Measurements from ENCODE around the gene PHACTR1. TPM values are rescaled to one million over a fixed set of nuclear protein-coding genes. Genes with fewer than 3 reads are reported as not detected.

PHACTR1 gene
- total RNA-seq, 2 donors from 2014 or later = 1.3 to 4.3 TPM

- DNase-seq (ENCODE audit: low spot score) = no peak
- no peaks in the 10 kb centered on the region for H3K4me1 ChIP-seq (replicated peaks)
- TF ChIP-seq POLR2A (IDR thresholded peaks at IDR 0.05) (no peak), POLR2AphosphoS5 (IDR thresholded peaks at IDR 0.05) (no peak), CTCF (IDR thresholded peaks at IDR 0.05) (no peak)
- 90% methylated on average over 7 of the region's 7 CpGs for WGBS
- H3K27me3 ChIP-seq (replicated peaks; ENCODE audit: insufficient read depth) = no peaks in the 10 kb centered on the region
- no peaks in the 10 kb centered on the region for H3K9me3 ChIP-seq
- H3K4me3 ChIP-seq = no peak overlapping the region
- H3K36me3 ChIP-seq = no peaks in the 10 kb centered on the region
- no peak overlapping the region for H3K27ac ChIP-seq
- intact Hi-C loops (cut with DNase I) = no loop called here
These were observed 424.8 kb downstream of the PHACTR1 start for GRCh38 chr6:13141387-13141786.

- no peak for TF ChIP-seq POLR2AphosphoS5 (IDR thresholded peaks at IDR 0.05)
- TF ChIP-seq CTCF (IDR thresholded peaks at IDR 0.05) = no peak
- TF ChIP-seq POLR2A (IDR thresholded peaks at IDR 0.05) = no peak
- Histone ChIP-seq H3K4me1 (replicated peaks) (no peaks in the 10 kb centered on the region), H3K36me3 (no peaks in the 10 kb centered on the region), H3K27me3 (replicated peaks; ENCODE audit: insufficient read depth) (no peaks in the 10 kb centered on the region), H3K27ac (no peak overlapping the region), H3K4me3 (no peak overlapping the region), H3K9me3 (no peaks in the 10 kb centered on the region)
- 90% methylated on average over 3 of the region's 3 CpGs for WGBS
- no peak for DNase-seq (ENCODE audit: low spot score)
- intact Hi-C loops (cut with DNase I) = no loop called here
These were observed 426.0 kb downstream of the PHACTR1 start for GRCh38 chr6:13142611-13143010.

DNA sequence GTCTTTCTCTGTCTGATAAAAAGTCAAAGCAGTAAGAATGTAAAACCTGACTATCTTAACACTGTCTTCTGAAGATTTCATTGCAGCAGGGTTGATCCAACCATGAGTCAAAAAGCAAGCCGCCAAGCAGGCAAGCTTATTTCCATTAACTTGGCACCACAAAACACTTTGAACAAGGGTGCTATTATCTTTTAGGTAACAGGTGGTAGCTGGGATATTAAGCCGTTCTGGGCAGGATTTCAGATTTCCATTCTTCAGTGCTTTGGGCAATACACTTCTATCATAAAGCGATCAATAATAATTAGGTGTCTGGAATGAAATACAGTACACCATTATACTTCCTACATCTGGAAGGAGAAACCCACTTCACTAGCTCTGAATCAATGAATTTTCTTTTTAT lies 429.9 kb downstream of the PHACTR1 start:
- H3K4me1 ChIP-seq (replicated peaks) = no peaks in the 10 kb centered on the region
- TF ChIP-seq POLR2A (IDR thresholded peaks at IDR 0.05) = no peak
- no peak for TF ChIP-seq POLR2AphosphoS5 (IDR thresholded peaks at IDR 0.05)
- no peak for TF ChIP-seq CTCF (IDR thresholded peaks at IDR 0.05)
- no peaks in the 10 kb centered on the region for H3K27me3 ChIP-seq (replicated peaks; ENCODE audit: insufficient read depth)
- 46% methylated on average over 3 of the region's 3 CpGs for WGBS
- no peak for DNase-seq (ENCODE audit: low spot score)
- H3K36me3 ChIP-seq = no peaks in the 10 kb centered on the region
- H3K9me3 ChIP-seq = no peaks in the 10 kb centered on the region
- no peak overlapping the region for H3K4me3 ChIP-seq
- intact Hi-C loops (cut with DNase I) = no loop called here
- no peak overlapping the region for H3K27ac ChIP-seq

- H3K9me3 ChIP-seq = no peaks in the 10 kb centered on the region
- H3K36me3 ChIP-seq = no peaks in the 10 kb centered on the region
- no peak overlapping the region for H3K27ac ChIP-seq
- intact Hi-C loops (cut with DNase I) = no loop called here
- DNase-seq (ENCODE audit: low spot score) = no peak
- H3K4me1 ChIP-seq (replicated peaks) = no peaks in the 10 kb centered on the region
- TF ChIP-seq POLR2AphosphoS5 (IDR thresholded peaks at IDR 0.05) (no peak), CTCF (IDR thresholded peaks at IDR 0.05) (no peak), POLR2A (IDR thresholded peaks at IDR 0.05) (no peak)
- WGBS = 15% methylated on average over 1 of the region's 1 CpG
- H3K4me3 ChIP-seq = no peak overlapping the region
- no peaks in the 10 kb centered on the region for H3K27me3 ChIP-seq (replicated peaks; ENCODE audit: insufficient read depth)
These were observed 430.8 kb downstream of the PHACTR1 start for GRCh38 chr6:13147376-13147775.

DNA sequence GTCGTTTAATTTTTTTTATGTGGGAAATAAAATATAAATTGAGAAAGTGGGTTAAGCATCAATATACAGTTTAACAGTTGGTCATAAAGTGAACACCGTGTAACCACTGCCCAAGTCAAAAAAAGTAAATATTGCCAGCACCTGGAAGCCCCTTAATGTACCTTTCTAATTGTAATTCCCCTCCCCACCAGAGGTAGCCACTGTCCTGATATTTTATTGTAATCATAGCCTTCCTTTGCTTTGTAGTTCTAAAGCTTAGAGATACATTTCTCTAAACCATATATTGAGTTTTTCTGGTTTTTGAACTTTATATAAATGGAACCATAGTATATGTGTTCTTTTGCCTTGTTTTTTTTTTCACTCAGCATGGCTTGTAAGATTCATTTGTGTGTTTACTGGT lies 431.2 kb downstream of the PHACTR1 start:
- no peak overlapping the region for H3K27ac ChIP-seq
- no peak overlapping the region for H3K4me3 ChIP-seq
- DNase-seq (ENCODE audit: low spot score) = no peak
- no peak for TF ChIP-seq CTCF (IDR thresholded peaks at IDR 0.05)
- no peak for TF ChIP-seq POLR2AphosphoS5 (IDR thresholded peaks at IDR 0.05)
- TF ChIP-seq POLR2A (IDR thresholded peaks at IDR 0.05) = no peak
- H3K36me3 ChIP-seq = no peaks in the 10 kb centered on the region
- intact Hi-C loops (cut with DNase I) = no loop called here
- no peaks in the 10 kb centered on the region for H3K27me3 ChIP-seq (replicated peaks; ENCODE audit: insufficient read depth)
- WGBS = 11% methylated on average over 2 of the region's 2 CpGs
- no peaks in the 10 kb centered on the region for H3K9me3 ChIP-seq
- H3K4me1 ChIP-seq (replicated peaks) = no peaks in the 10 kb centered on the region

Data from prostate gland (tissue), 2 donors.